Stimulated activated CD4-positive, alpha-beta T cell treated with anti-CD3 and anti-CD28 coated beads, TNF-alpha, amount 100 ng/mL, for 24 hours (primary cell): ENCODE results near the gene TM4SF1.

Experiments
- DNase-seq, 3 experiments: peaks; one replicate each; pipeline ENCODE4 v3.0.0-alpha.2; 2020; ENCODE audit warnings: low read depth in 3 of 3

Gene TM4SF1, protein sequence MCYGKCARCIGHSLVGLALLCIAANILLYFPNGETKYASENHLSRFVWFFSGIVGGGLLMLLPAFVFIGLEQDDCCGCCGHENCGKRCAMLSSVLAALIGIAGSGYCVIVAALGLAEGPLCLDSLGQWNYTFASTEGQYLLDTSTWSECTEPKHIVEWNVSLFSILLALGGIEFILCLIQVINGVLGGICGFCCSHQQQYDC

DNA sequence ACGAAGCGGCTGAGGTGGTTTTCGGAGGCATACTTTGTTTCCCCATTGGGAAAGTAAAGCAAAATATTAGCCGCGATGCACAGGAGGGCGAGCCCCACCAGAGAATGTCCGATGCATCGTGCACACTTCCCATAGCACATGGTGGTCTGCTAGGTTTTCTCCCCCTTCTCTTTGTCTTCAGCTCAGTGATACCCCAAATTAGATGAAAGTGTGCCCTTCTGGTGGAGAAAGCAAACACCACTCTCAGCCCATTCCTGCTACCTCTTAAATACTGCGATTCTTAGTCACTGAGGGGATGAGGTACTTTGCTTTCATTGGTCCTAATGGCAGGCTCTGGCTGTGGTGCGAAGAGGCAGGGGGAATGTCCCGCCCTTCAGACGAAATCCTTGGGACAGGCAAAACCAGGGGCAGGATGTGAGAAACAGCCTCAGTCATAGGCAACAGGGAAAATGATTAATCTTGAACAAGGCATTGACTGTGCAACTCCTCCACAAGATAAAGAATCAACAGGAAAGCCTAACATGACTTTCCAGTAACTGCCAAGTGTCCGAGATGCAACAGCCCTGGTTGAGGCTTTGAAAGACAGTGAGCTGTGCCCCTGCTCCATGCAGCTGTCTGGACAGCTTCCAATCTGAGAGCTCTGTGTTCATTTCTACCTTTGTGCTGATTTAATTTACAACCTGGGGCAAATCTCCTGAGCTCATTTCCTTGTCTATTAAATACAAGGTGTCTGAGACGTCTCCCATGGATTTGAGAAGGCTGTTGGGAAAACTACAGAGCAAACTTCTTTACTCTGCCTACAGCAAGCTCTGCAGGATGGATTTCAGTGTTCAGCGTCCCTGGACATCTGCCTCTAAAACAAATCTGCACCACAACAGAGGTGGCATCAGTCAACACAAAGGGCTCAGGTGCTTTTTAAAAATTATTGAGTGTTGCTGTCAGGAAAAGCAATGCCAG, at the start of gene TM4SF1:
Gene TM4SF1, minus strand, starts transcription at position 242 of the 957 bp plus-strand sequence. Its CDS starts 102 bp downstream, at position 140.
- no peak for DNase-seq

DNA sequence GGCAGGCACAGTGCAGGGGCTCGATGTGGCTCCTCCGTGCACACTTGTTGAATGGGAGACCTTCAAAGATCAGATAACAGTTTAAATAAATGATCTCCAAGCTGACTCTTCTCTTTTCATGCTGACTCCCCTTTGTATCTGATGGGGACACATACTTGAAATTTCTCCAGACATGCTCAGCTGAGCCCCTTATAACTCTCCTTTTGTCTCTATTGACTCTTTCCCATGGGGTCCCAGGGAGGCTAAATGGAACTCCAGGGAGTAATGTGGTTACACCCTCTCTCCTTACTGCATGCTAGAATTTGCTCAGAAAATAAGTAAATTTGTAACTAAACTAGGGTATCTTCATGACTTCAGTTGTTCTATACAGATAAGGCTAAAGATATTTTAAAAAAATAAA, 48.9 kb upstream of the TM4SF1 start:
- DNase-seq, result no peak

DNA sequence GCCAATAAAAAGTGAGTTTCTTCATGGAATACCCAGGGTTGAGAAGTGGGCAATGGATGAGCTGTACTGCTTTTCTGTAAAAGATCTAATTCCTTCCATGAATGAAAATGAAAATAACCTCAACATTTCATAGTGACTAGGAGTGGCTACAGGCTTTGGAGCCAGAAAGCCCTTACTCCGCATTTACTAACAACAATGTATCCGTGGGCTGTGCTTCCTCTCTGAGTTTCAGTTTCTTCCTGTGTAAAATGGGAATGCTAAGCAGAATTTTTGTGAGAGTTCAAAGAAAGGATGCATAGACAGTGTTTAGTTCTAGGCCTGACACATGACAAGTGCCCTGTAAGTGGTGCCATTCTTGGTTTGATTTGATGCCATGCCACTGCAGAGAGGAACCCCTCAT, 47.5 kb upstream of the TM4SF1 start:
- DNase-seq, result no peak

DNA sequence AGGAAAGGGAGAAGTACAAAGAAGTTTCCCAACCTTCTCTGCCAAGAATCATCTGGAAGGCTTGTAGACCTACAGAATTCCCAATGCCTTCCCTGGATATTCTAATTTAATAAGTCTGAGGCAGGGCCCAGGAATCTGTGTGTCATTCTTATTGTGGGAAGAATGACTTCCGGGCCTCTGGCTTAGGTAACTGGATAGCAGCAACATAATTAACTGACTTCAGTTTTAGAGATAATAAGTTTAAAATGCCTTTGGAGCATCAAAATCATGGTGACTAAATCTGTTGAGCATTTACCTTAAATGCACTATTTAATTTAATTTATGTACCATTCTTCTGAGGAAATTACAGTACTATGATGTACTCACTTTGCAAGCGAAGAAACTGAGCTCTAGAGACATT, 44.3 kb upstream of the TM4SF1 start:
- no peak for DNase-seq

DNA sequence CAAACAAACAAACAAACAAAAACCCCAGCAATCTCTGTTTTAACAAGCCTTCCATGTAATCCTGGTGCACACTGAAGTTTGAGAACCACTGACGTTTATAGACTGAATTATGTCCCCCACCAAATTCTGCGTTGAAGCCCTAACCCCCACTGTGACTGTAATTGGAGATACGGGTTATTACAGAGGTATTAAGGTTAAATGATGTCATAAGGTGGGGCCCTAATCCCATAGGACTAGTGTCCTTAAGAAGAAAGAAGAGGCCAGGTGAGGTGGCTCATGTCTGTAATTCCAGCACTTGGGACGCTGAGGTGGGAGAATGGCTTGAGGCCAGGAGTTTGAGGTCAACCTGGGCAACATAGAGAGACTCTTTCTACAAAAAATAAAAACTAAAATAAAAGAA, 42.4 kb upstream of the TM4SF1 start:
- DNase-seq, result no peak

DNA sequence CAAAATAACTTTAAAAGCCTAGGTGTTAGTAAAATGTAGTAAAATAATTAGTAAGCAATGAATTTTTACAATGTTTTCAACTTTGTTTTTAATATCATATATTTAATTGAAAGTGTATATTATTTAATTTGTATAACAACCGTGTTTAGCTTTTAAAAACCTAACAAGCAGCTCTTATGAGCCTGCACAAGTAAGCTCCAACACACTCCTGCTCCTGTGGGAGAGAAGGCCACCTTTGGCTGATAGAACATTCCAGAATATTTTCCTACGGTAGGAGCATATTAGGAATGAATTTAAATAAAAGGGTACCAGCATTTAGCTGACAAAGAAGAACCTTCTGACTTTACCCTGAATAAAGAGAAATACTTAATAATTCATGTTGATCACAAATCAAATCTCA, 40.3 kb upstream of the TM4SF1 start:
- no peak for DNase-seq

DNA sequence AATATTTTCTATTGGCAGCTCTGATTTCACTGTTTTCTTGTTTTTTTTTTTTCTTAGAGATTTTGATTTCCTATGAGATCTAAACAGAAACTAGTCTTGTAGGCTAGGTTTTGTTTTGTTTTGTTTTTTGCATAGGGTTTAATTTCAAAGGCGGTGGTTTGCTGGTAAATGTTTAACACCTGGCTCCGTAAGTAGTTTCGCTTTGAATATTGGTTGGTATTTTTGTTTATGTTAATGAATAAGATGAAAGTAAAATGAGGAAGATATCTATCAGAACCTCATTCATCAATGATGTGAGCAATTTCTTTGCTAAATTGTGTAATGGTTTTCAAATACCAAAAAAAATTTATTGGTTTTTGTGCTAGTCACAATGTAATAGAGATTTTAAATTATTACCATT, 39.7 kb upstream of the TM4SF1 start:
- DNase-seq, result no peak

DNA sequence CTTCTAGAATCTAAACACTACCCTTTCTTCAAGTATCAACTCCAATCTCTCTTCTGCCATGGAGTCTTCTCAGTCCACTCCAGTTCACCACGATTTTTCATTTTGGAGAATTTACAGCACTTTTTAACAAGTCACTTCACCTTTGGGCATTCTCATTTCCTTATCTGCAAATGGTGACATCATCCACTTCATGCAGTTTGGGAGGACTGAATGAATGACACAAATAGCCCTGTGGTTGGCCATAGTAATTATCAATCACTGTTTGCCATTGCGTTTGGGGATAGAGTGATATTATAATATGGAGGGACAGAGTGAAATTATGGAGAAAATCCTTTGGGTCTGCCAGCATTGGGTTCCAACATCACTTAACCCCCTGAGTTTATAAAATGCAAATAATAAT, 38.0 kb upstream of the TM4SF1 start:
- DNase-seq, result no peak

DNA sequence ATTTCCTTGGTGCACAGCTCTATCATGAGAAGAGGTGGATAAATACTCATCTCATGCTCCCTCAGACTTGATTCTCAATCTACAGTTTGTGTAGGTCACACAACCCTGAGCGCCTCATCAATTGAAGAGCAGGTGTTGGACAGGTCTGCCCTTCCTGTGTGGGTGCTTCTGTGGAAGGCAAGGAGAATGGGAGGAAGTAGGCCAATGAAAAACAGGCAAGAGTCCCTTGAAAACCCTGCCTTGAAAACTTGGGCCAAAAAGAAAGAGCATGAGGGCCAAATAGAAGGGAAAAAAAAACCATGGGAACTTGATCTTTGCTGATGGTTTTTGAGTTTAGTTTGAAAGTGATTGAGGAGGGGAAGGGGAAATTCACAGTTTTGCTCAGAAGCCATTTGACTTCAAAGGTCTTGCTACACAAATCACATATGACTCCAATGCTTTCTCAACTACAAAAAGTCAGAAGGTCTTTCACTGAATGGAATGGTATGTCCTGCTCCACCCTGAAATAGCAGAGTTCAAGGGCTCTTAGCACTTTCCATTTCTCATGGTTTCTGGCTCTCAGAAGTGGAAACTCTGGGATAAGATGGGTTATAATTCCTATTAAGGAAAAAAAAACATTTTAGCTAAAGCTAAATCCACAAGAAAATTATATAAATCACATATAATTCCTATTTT, 37.2 kb upstream of the TM4SF1 start:
- no peak for DNase-seq

DNA sequence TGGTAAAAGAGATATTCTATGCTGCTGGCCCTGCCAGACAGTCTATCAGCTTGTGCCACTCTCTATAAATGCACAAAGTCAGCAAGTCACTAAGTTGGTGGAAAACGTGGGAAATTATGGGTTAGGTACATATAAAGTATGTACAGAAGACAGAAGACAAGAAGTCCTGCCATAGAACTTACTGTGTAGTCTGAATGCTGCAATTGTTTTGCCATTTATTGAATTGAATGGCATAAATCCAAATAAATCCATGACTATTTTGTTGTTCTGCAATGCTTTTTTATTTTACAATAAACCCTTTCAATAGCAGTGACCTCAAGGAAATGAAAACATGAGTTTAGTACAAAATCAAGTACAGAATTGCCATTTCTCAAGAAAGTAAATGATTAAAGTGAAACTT, 34.1 kb upstream of the TM4SF1 start:
- no peak for DNase-seq

DNA sequence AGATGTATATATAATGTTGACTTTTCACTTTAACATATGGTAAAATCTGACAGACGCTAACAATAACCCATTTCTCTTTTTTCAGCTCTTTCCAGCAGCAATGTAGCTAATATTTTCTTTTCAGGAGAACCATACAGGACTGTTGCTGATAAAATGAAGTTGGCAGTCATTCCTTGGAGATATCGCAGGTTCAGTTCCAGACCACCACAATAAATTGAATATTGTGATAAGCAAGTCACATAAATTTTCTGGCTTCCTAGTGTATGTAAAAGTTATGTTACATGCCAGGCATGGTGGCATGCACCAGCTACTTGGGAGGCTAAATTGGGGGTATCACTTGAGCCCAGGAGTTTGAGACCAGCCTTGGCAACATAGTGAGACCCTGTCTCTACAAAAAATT, 31.9 kb upstream of the TM4SF1 start:
- DNase-seq, result no peak

DNA sequence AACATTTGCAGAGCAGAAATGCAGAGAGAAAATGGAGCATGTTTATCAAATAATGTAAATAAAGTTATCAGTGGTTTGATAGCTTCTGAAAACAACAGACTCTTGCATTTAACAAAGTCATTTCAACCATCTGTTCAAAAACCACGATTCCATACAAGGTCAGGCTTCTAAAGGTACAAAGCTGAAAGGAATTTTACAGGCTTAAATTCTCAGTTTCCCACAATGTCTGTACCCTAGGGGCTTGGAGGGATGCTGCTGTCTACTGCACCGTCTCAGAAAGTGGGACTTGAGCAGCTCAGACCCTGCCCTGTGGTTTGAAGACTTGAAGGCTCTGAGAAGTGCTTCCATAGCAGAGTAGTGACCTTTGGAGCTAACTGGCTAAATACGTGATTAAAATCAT, 30.4 kb upstream of the TM4SF1 start:
- DNase-seq, result no peak

DNA sequence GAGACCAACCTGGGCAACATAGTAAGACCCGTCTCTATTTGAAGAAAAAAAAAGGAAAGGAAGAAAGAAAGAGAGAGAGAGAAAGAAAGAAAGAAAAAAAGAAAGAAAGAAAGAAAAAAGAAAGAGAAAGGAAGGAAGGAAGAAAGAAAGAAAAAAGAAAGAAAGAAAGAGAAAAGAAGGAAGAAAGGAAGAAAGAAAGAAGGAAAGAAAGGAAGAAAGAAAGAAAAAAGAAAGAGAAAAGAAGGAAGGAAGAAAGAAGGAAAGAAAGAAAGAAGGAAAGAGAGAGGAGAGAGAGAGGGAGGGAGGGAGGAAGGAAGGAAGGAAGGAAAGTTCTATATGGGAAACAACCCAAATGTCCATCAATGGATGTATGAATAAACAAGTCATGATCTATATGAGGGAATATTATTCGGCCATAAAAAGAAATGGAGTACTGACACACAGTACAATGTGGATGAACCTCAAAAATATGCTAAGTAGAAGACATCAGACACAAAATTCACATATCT, 28.8 kb upstream of the TM4SF1 start:
- no peak for DNase-seq

DNA sequence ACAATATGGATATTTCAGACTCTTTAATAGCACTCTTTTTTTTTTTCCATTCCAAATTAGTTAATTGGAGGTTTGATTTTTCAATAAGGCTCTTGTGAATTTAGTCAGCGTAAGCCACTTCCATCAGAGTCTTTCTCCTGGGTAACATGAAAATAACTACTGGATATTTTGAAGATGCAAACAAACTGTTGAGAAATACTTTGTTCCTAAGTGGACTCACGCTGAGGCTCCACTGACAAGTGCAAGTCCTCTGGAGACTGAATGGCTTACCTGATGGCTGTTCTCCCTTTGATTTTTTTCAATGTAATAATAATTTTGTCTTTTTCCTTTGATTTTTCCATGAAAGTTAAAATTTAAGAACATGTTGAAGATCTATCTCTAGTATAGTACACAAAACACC, 26.0 kb upstream of the TM4SF1 start:
- no peak for DNase-seq

DNA sequence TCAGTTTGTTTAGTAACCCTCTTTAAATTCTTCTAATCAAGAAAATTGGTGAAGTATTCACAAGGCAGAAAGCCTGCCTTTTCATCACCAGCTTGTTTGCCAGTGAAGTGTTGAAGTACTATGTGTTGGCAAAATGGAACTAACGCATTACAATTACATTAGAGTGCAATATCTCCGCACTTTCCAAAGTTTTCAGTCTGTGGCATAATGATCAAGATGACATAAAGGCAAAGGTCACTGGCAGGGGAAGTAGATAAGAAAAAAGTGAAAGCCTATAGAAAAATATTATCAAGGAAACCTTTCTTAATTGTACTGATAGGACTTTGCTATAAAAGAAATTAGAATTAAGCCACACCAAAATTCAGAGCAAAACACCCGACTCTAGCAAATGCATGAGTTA, 25.0 kb upstream of the TM4SF1 start:
- DNase-seq, result no peak

DNA sequence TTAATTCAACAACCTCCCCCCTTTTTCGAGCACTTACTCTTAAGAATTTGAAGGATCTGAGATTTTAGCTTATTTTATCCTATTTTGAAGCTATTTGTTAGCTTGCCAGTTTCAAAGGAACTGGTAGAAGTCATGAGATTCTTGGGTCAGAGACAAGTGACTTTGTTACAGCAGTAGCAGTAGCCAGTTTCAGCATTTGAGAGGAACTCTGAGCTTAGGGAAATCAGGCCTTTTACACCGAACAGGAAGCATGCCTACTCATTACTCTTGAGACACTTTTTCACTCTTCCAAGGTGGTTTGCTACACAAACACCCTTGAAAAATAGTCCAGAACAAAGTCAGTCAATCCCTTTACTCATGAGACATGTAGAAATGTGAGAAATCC, 24.5 kb upstream of the TM4SF1 start:
- DNase-seq, result no peak

DNA sequence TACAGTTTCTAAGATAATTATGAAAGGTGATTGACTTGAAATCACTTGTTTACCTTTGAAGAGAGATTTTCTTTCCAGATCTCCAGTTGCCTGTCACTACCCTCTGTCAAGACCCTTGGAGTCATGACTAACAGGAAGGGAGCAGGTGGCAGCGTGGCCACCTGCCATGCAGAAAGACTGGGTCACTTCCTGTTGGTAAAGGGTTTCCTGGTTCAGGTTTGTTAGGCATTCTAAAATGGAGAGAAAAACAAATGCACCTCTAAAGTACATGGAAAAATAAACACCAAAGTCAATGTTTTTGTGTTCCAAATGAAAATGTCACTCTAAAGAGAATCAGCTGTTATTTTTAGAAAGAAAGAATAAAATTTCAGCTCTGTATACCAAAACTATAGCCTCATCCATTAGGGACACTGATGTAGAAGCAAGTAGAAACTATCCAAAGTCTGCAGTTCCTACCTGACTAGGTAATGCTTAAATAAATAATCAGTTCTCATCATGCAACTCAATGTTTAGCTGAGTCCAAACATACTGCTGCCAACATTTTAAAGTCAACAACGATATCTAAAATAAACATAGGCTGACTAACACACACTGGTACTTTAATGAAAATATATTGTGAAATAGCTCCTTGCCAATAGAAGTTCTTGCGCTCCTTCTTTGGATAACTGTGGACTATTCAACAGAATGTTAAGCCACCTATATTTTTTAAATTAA, 23.9 kb upstream of the TM4SF1 start:
- no peak for DNase-seq

DNA sequence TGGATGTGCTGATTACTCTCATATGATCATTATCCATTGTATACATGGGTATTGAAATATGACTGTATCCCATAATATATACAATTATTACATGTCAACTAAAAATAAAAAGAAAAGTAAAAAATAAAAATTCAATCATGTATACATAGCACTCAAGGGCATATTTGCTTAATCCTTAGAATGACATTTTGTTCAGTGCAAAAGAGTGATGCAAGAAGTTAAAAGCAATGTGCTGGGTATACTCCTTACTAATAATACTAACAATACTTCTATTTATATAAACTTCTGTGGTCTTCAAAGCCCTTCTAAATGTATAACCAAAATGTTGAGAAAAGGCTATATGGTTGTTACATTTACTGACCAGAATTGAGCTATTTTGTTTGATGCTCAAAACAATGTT, 23.2 kb upstream of the TM4SF1 start:
- no peak for DNase-seq

DNA sequence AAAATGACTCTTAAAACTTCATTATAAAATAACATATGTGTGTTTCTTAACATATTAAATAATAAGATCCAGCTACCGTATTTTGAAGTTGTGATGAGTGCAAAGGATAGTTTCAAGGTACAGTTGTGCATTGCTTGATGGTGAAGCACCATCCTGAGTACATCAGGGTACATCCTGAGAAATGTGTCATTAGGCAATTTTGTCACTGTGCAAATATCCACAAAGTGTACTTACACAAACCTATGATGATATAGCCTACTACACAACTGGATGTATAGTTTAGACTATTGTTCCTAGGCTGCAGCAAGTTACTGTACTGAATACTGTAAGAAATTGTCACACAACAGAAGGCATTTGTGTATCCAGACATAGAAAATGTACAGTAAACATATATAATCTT, 20.8 kb upstream of the TM4SF1 start:
- DNase-seq, result no peak

DNA sequence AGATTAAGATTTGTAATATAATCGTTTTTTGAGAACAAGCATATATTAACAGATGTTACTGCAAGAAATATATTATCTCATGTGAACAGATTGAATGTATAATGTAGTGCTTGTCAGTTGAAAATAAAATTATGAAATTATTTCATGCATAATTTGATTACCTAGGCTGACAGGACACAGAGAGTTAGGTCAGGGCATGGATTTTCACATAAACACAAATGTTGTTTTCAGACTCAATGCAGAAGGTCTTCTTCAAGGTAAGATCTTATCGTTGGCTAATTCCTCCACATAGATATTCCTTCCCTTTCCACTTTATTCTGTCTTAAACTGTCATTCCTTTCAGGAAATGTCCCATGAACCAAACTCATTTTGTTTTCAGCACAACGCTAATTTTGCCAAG, 20.1 kb upstream of the TM4SF1 start:
- no peak for DNase-seq

DNA sequence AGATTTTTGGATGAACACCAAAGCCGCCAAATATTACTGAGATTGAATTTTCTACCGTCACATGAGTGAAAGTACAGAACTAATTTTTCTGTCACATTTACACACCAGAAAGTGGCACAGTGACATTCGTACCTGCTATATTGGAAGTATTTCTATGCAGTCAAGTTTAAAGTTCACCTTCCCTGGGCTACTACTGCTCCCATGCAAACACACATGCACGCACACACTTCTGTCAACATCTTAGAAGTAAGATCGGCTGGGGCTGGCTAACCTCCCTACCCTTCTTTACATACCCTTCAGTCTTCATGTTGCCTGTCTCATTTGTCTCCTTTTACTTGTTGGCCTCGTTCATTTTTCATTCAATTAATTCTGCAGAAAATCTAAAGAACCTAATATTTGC, 19.0 kb upstream of the TM4SF1 start:
- no peak for DNase-seq
